HTR-8/SVneo (cell line): ENCODE results near the gene CYB5RL.
"Not testable (repeated sequence)": the region's sequence is repeated elsewhere in the genome, so short reads cannot be mapped to it uniquely, and the experiment has no call there.

Experiments used
- DNase-seq: peaks from one replicate; pipeline ENCODE4 v3.0.0; 2011; ENCODE audit warnings: low spot score, mixed read lengths; ENCODE audit not compliant: insufficient read length
- FAIRE-seq: peaks from 2 replicates; lab custom pipeline; 2011; peaks lifted over from hg19 to GRCh38; lab: Jason Lieb, UNC

CYB5RL gene

GRCh38 chr1:54227091-54227602 lies 27.3 kb upstream of the CYB5RL start:
- FAIRE-seq, result peak; percentile 85
- DNase-seq, result peak; percentile 64

GRCh38 chr1:54225986-54226559 lies 26.2 kb upstream of the CYB5RL start:
- no peak for DNase-seq
- FAIRE-seq, result no peak

GRCh38 chr1:54225378-54225777 lies 25.5 kb upstream of the CYB5RL start:
- DNase-seq, result no peak
- FAIRE-seq, result no peak

GRCh38 chr1:54224233-54224632 lies 24.4 kb upstream of the CYB5RL start:
- FAIRE-seq, result no peak

GRCh38 chr1:54223441-54224202 lies 23.8 kb upstream of the CYB5RL start:
- DNase-seq, result no peak
- FAIRE-seq, result no peak

More at GRCh38 chr1:54224233-54224632, 24.4 kb upstream of the CYB5RL start:
- DNase-seq, result no peak

- no peak for FAIRE-seq
- DNase-seq, result no peak
These were observed 22.9 kb upstream of the CYB5RL start for GRCh38 chr1:54222711-54223110.

GRCh38 chr1:54221867-54222484 lies 22.1 kb upstream of the CYB5RL start:
- no peak for DNase-seq
- FAIRE-seq, result no peak

GRCh38 chr1:54221113-54221834 lies 21.4 kb upstream of the CYB5RL start:
- FAIRE-seq (peak; percentile 33), DNase-seq (no peak)

GRCh38 chr1:54220004-54220811 lies 20.4 kb upstream of the CYB5RL start:
- DNase-seq (no peak), FAIRE-seq (no peak)

- no peak for DNase-seq
- FAIRE-seq, result no peak
These were observed 19.8 kb upstream of the CYB5RL start for GRCh38 chr1:54219688-54220003.

- DNase-seq (no peak), FAIRE-seq (no peak)
These were observed 19.3 kb upstream of the CYB5RL start for GRCh38 chr1:54218883-54219687.

GRCh38 chr1:54215523-54215922 lies 15.7 kb upstream of the CYB5RL start:
- no peak for FAIRE-seq
- no peak for DNase-seq

- FAIRE-seq (no peak), DNase-seq (no peak)
These were observed 13.0 kb upstream of the CYB5RL start for GRCh38 chr1:54212872-54213271.

GRCh38 chr1:54207896-54208295 lies 8.1 kb upstream of the CYB5RL start:
- DNase-seq, FAIRE-seq: not testable (repeated sequence)

GRCh38 chr1:54207287-54207686 lies 7.5 kb upstream of the CYB5RL start:
- DNase-seq (no peak), FAIRE-seq (no peak)

- no peak for FAIRE-seq
These were observed 4.4 kb upstream of the CYB5RL start for GRCh38 chr1:54204199-54204598.

GRCh38 chr1:54200519-54200997 lies 728 bp upstream of the CYB5RL start:
- no peak for FAIRE-seq
- DNase-seq, result no peak

More at GRCh38 chr1:54204199-54204598, 4.4 kb upstream of the CYB5RL start:
- no peak for DNase-seq

GRCh38 chr1:54199151-54199764 lies 572 bp downstream of the CYB5RL start:
- no peak for FAIRE-seq

More at GRCh38 chr1:54199151-54199764, 572 bp downstream of the CYB5RL start:
- peak; percentile 12 for DNase-seq
